ENCODE measurements around the gene PRF1. TPM values are rescaled to one million over a fixed set of nuclear protein-coding genes. Genes with fewer than 3 reads are reported as not detected.

PRF1 gene
- total RNA-seq, 4 donors from 2014 or later: 3.0 to 21.4 (median 3.6) TPM

DNA sequence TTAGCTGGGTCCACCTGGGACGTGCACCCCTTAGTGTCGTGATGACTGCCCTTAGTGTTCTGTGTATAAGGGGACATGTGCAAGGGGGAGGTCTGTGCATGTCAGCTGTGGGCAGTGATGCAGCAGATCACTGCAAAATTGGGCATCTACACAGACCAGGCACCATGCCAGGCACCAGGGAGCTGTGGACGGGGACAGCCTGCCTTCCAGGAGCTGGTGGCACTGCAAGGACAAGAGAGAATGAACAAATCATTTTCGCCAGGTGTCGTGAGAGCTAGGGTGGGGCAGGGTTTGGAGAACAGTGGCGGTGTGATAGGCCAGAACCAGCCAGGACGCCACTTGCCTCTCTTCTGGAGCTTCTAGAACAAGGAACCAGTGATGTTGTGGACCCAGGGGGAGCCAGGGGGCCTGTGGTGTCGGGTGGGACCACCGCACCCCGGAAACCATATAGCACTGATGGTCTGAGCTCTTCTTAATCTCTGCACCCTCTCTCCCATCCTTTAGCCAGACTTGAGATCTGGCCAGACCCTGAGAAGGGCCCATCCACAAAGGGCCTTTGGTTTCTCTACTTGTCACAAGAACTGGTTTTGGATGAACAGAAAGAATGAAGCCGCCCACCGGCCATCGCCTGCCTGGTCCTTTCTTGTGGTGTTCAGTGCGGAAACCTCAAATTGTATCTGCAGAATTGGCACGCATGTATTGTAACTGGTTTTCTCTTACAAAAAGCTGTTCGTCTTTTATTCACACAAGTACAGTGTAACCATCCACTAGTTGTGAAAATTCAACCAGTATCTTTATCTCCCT lies 30.7 kb downstream of the PRF1 start:
- TF ChIP-seq, protein P1, sequence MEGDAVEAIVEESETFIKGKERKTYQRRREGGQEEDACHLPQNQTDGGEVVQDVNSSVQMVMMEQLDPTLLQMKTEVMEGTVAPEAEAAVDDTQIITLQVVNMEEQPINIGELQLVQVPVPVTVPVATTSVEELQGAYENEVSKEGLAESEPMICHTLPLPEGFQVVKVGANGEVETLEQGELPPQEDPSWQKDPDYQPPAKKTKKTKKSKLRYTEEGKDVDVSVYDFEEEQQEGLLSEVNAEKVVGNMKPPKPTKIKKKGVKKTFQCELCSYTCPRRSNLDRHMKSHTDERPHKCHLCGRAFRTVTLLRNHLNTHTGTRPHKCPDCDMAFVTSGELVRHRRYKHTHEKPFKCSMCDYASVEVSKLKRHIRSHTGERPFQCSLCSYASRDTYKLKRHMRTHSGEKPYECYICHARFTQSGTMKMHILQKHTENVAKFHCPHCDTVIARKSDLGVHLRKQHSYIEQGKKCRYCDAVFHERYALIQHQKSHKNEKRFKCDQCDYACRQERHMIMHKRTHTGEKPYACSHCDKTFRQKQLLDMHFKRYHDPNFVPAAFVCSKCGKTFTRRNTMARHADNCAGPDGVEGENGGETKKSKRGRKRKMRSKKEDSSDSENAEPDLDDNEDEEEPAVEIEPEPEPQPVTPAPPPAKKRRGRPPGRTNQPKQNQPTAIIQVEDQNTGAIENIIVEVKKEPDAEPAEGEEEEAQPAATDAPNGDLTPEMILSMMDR (IDR thresholded peaks at IDR 0.05): no peak
- DNase-seq (ENCODE audit: low spot score) (no peak), ATAC-seq (ENCODE audit: low FRiP score) (no peak)

DNA sequence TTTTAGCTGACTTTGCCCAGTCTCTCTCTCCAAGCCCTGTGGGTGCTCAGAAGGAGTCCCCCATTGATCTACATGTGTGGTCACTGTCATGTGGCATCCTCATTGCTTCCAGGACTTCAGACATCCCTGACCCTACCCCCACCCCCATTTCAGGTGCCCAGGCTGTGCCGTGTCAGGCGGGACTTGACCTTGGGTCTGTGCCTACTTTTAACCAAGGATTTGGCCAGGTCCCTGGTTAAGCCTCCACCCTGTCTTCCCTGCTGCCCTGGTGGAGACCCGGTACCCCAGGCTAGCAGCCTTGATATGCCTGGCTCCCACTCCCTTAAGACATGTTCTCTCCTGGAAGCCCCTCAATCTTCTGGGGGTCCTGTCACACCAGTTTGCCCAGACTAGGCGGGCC lies 31.3 kb downstream of the PRF1 start:
- ATAC-seq (ENCODE audit: low FRiP score) (no peak), DNase-seq (ENCODE audit: low spot score) (no peak)
- TF ChIP-seq, protein P1 (IDR thresholded peaks at IDR 0.05): no peak

DNA sequence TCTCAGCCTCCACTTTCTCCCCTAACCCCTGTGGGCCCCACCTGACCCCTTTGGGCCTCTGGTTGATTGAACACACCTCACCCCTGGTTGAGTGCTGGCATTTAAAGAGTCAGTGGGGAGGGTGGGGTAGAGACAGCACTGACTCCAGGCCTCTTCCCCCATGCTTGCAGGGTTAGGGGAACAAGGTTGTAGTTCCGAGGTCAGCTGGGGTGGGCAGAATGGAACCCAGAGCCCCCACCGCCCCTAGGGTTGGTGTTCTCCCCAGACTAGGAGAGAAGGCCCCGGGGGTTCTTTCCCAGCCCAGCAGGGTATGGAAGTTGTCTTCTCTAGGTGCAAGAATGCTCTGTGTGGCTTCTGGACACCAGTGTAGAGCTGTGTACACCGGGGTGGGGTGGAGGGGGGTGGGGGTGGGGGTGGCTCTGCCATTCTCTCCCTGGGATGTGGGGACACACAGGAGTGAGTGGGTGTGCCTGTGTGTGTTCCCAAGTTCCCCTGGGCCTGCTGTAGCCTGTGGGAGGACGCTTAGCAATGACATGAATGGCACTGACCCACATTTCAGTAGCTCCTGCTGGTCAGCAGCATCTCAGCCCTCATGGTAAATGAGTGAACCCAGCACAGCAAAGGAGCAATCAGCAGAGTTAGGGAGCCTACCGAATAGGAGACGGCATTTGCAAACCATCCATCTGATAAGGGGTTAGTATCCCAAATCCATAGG lies 33.6 kb downstream of the PRF1 start:
- TF ChIP-seq, protein P1 (IDR thresholded peaks at IDR 0.05): no peak
- ATAC-seq (ENCODE audit: low FRiP score): no peak
- no peak for DNase-seq (ENCODE audit: low spot score)

GRCh38 chr10:70568113-70568512 lies 34.4 kb downstream of the PRF1 start:
- DNase-seq (ENCODE audit: low spot score): no peak
- no peak for ATAC-seq (ENCODE audit: low FRiP score)
- TF ChIP-seq, protein P1 (IDR thresholded peaks at IDR 0.05): no peak

GRCh38 chr10:70567603-70568002 lies 34.9 kb downstream of the PRF1 start:
- TF ChIP-seq, protein P1 (IDR thresholded peaks at IDR 0.05): no peak
- ATAC-seq (ENCODE audit: low FRiP score): no peak
- DNase-seq (ENCODE audit: low spot score): no peak

- TF ChIP-seq, protein P1 (IDR thresholded peaks at IDR 0.05): no peak
- ATAC-seq (ENCODE audit: low FRiP score): no peak
- DNase-seq (ENCODE audit: low spot score): no peak
Observed at GRCh38 chr10:70566515-70567290, 35.8 kb downstream of the PRF1 start.

All from omental fat pad (tissue), 4 donors.